HepG2 (cell line): ENCODE data around the gene PDE3A. TPM values are rescaled to one million over a fixed set of nuclear protein-coding genes. Genes with fewer than 3 reads are reported as not detected.
"Not testable (repeated sequence)": the region's sequence is repeated elsewhere in the genome, so short reads cannot be mapped to it uniquely, and the experiment has no call there.

Experiments used
- ATAC-seq: fragments of 200-7000 bp; cut with Tn5 transposase; 3 replicates; pipeline ENCODE4 v1.9.1; 2020; ENCODE audit warnings: mild to moderate bottlenecking, moderate library complexity
- BruUV-seq: library from RNA; stranded (reverse); fragments of 400-500 nt; replicated peaks from 2 replicates; lab custom pipeline; 2021; lab: Mats Ljungman, UMichigan
- CTCF ChIA-PET: fragments of 300-600 bp; formaldehyde crosslinking; extraction: SDS; loops from one replicate; lab custom pipeline; 2021; ENCODE audit warnings: low total read pairs, inconsistent platforms, low intra/inter-chr PET ratio; lab: Yijun Ruan, JAX
- POLR2A ChIA-PET: fragments of 350-600 bp; sonication (Branson Sonifier 250); formaldehyde crosslinking; loops from one replicate; lab custom pipeline; 2020; ENCODE audit warnings: antibody characterized with exemption, inconsistent platforms; lab: Yijun Ruan, JAX
- DNase-seq: peaks from one replicate; pipeline ENCODE4 v3.0.0-alpha.2; 2015; ENCODE audit warnings: low spot score
- FAIRE-seq: peaks from 3 replicates; lab custom pipeline; 2011; peaks lifted over from hg19 to GRCh38; lab: Jason Lieb, UNC
- H2AFZ ChIP-seq: one replicate; pipeline ENCODE4 v1.6.1; 2011; ENCODE audit warnings: low read length, inconsistent platforms
- H3K27ac ChIP-seq: fragments of 300-600 bp; 3 replicates; pipeline ENCODE4 v1.8.0; 2011; ENCODE audit warnings: mixed run types, mild to moderate bottlenecking, mixed read lengths, low read length, inconsistent platforms; ENCODE audit not compliant: insufficient read depth; ENCODE audit errors: extremely low read length
- H3K27me3 ChIP-seq, 2 experiments: fragments of 200-600 bp in 1 of 2; 2 replicates in 1 of 2; 3 replicates in 1 of 2; pipeline versions ENCODE4 v1.6.0 to v1.8.0; 2011; ENCODE audit warnings: low read length in 2 of 2, mild to moderate bottlenecking in 2 of 2, moderate library complexity in 2 of 2, inconsistent platforms in 1 of 2; ENCODE audit not compliant: insufficient read depth in 2 of 2, control insufficient read depth in 1 of 2
- H3K36me3 ChIP-seq, 2 experiments: fragments of 200-600 bp in 1 of 2; replicated peaks in 1 of 2; 2 replicates in 1 of 2; 3 replicates in 1 of 2; pipeline versions ENCODE4 v1.5.1 to v1.8.0; 2011; ENCODE audit warnings: low read length in 2 of 2, inconsistent platforms in 1 of 2; ENCODE audit not compliant: insufficient read depth in 2 of 2, control insufficient read depth in 1 of 2
- H3K4me1 ChIP-seq: 2 replicates; pipeline ENCODE4 v1.5.1; 2012; ENCODE audit warnings: low read length, inconsistent platforms; ENCODE audit not compliant: insufficient read depth
- H3K4me2 ChIP-seq: 2 replicates; pipeline ENCODE4 v1.6.0; 2011; ENCODE audit warnings: low read depth, low read length, inconsistent platforms
- H3K4me3 ChIP-seq, 3 experiments: fragments of 200-600 bp in 1 of 3; sonication (generic), shearing (Covaris generic) in 1 of 3; replicated peaks in 1 of 3; 2 replicates each; pipeline ENCODE4 v1.5.1; 2011 to 2016; ENCODE audit warnings: low read length in 3 of 3, inconsistent platforms in 2 of 3, low read depth in 2 of 3, mild to moderate bottlenecking in 2 of 3, control low read depth in 1 of 3, mixed read lengths in 1 of 3; ENCODE audit not compliant: insufficient read depth in 1 of 3
- H3K79me2 ChIP-seq: one replicate; pipeline ENCODE4 v1.6.1; 2011; ENCODE audit warnings: low read length, inconsistent platforms; ENCODE audit not compliant: insufficient read depth
- H3K9ac ChIP-seq: 2 replicates; pipeline ENCODE4 v1.6.0; 2011; ENCODE audit warnings: mild to moderate bottlenecking, low read depth, low read length, inconsistent platforms; ENCODE audit not compliant: insufficient read depth
- H3K9me3 ChIP-seq: 2 replicates; pipeline ENCODE4 v1.5.1; 2012; ENCODE audit warnings: mild to moderate bottlenecking, low read length
- H4K20me1 ChIP-seq: 2 replicates; pipeline ENCODE4 v1.6.0; 2011; ENCODE audit warnings: inconsistent platforms, mild to moderate bottlenecking, low read length, moderate library complexity; ENCODE audit not compliant: insufficient read depth
- ARNTL ChIP-seq: sonication (generic); formaldehyde crosslinking; IDR thresholded peaks from 2 replicates; pipeline ENCODE4 v1.4.0; 2020; ENCODE audit warnings: mild to moderate bottlenecking, missing genetic modification reagents
- FOXC1 ChIP-seq: sonication (generic); formaldehyde crosslinking; IDR thresholded peaks from 2 replicates; pipeline ENCODE4 v1.8.0; 2022; ENCODE audit warnings: mild to moderate bottlenecking, missing genetic modification reagents, borderline replicate concordance
- NR1H2 ChIP-seq: sonication (generic); formaldehyde crosslinking; IDR thresholded peaks from 2 replicates; pipeline ENCODE4 v1.8.1; 2022; ENCODE audit warnings: low read depth, missing genetic modification reagents, borderline replicate concordance
- PRPF4 ChIP-seq: fragments of 200-400 bp; formaldehyde crosslinking; IDR thresholded peaks from 2 replicates; pipeline ENCODE4 v1.6.1; 2016; ENCODE audit warnings: low read length, low read depth; ENCODE audit not compliant: poor library complexity, severe bottlenecking
- SIN3A ChIP-seq: IDR thresholded peaks from 2 replicates; pipeline ENCODE4 v1.6.1; 2011; ENCODE audit warnings: low read depth, mild to moderate bottlenecking, control low read depth, low read length, borderline replicate concordance
- ZIK1 ChIP-seq: sonication (generic); formaldehyde crosslinking; IDR thresholded peaks from 2 replicates; pipeline ENCODE4 v1.5.0; 2020; ENCODE audit warnings: mild to moderate bottlenecking, low read depth, missing genetic modification reagents, borderline replicate concordance
- ZNF75D ChIP-seq: sonication (generic); formaldehyde crosslinking; IDR thresholded peaks from 2 replicates; pipeline ENCODE4 v1.8.1; 2023; ENCODE audit warnings: missing genetic modification reagents, mild to moderate bottlenecking, borderline replicate concordance
- WGBS: methylation state at CpG from one replicate; pipeline ENCODE4 v1.1.6; 2017; ENCODE audit warnings: low lambda C conversion rate; 5-methylcytosine and 5-hydroxymethylcytosine counted together
- in situ Hi-C: cut with HindIII; loops from 2 replicates; pipeline ENCODE4 v1.10.0; 2017; ENCODE audit warnings: low pct_unique_long_range_greater_than_20kb; ENCODE audit not compliant: extremely low pct_ligation_motif_present
- intact Hi-C: fragments of 100-400 bp; cut with micrococcal nuclease; formaldehyde crosslinking; loops from one replicate; pipeline ENCODE4 v1.10.0; 2022; ENCODE audit not compliant: unreplicated experiment
- polyA plus RNA-seq, 8 experiments: library from polyadenylated mRNA; depleted of rRNA in 3 of 8; stranded (reverse) in 7 of 8; unstranded in 1 of 8; fragments of >200 nt; fragmentation: Illumina TruSeq in 4 of 8; extraction: Trizol in 4 of 8; gene quantifications; 2 replicates each; pipeline versions ENCODE4 v1.2.1 to v1.2.3, GENCODE V29; 2011 to 2016; ENCODE audit warnings: low read depth in 4 of 8, missing spikeins in 1 of 8, mixed read lengths in 1 of 8; ENCODE audit not compliant: insufficient read depth in 1 of 8
- total RNA-seq, 5 experiments: library from RNA; depleted of rRNA; stranded (reverse); fragments of >200 nt; fragmentation: Illumina TruSeq; extraction: Trizol; gene quantifications; 2 replicates each; pipeline ENCODE4 v1.2.3, GENCODE V29; 2016; ENCODE audit warnings: low read depth in 1 of 5
- TF ChIP-seq, protein P1 (sequence below): sonication (generic); formaldehyde crosslinking; IDR thresholded peaks from 2 replicates; pipeline ENCODE4 v1.9.0; 2022; ENCODE audit warnings: missing genetic modification reagents, mild to moderate bottlenecking, borderline replicate concordance

Gene PDE3A
- total and polyA plus RNA-seq, 2 of the 13 experiments (the other 11 are each of a cell fraction or from before 2014, with no cell fraction given), result 0.77 to 1.5 TPM

- H3K4me1 ChIP-seq, H3K9ac ChIP-seq, H2AFZ ChIP-seq, CTCF ChIA-PET, H3K27ac ChIP-seq, POLR2A ChIA-PET, ATAC-seq, H3K27me3 ChIP-seq, in situ Hi-C loops, H3K79me2 ChIP-seq, H3K4me3 ChIP-seq, BruUV-seq, H3K4me2 ChIP-seq, DNase-seq, H3K9me3 ChIP-seq, H4K20me1 ChIP-seq, H3K36me3 ChIP-seq, FAIRE-seq, intact Hi-C loops: not testable (repeated sequence)
- WGBS, result 76% methylated on average over 41 of the region's 48 CpGs
Measured at GRCh38 chr12:20551742-20552442, 183.6 kb downstream of the PDE3A start.

GRCh38 chr12:20552586-20552985 is 184.2 kb downstream of the PDE3A start:
- BruUV-seq, FAIRE-seq, H3K79me2 ChIP-seq, H3K9ac ChIP-seq, H3K27ac ChIP-seq, H3K27me3 ChIP-seq, DNase-seq, in situ Hi-C loops, H3K9me3 ChIP-seq, H2AFZ ChIP-seq, H3K36me3 ChIP-seq, ATAC-seq, H3K4me1 ChIP-seq, H3K4me2 ChIP-seq, intact Hi-C loops, POLR2A ChIA-PET, H4K20me1 ChIP-seq, CTCF ChIA-PET, H3K4me3 ChIP-seq: not testable (repeated sequence)
- 63% methylated on average over 6 of the region's 23 CpGs for WGBS

GRCh38 chr12:20555015-20555414 is 186.7 kb downstream of the PDE3A start:
- no peak overlapping the region for H3K4me3 ChIP-seq
- H3K4me1 ChIP-seq, result no peaks in the 10 kb centered on the region
- no peak overlapping the region for H3K4me2 ChIP-seq
- no TSS peak for BruUV-seq
- CTCF ChIA-PET, result no interaction called here
- no peak overlapping the region for H3K9ac ChIP-seq
- no peaks in the 10 kb centered on the region for H3K27me3 ChIP-seq
- POLR2A ChIA-PET, result no interaction called here
- no peak for ATAC-seq
- H2AFZ ChIP-seq, result no peak overlapping the region
- no peak for DNase-seq
- H3K27ac ChIP-seq, result no peak overlapping the region
- no peak for FAIRE-seq
- no peaks in the 10 kb centered on the region for H4K20me1 ChIP-seq
- H3K36me3 ChIP-seq, result no peaks in the 10 kb centered on the region
- WGBS, result 56% methylated on average over 10 of the region's 10 CpGs
- intact Hi-C loops (no loop called here), in situ Hi-C loops (no loop called here)
- no peaks in the 10 kb centered on the region for H3K9me3 ChIP-seq
- H3K79me2 ChIP-seq, result no peaks in the 10 kb centered on the region
- TF ChIP-seq, protein P1, sequence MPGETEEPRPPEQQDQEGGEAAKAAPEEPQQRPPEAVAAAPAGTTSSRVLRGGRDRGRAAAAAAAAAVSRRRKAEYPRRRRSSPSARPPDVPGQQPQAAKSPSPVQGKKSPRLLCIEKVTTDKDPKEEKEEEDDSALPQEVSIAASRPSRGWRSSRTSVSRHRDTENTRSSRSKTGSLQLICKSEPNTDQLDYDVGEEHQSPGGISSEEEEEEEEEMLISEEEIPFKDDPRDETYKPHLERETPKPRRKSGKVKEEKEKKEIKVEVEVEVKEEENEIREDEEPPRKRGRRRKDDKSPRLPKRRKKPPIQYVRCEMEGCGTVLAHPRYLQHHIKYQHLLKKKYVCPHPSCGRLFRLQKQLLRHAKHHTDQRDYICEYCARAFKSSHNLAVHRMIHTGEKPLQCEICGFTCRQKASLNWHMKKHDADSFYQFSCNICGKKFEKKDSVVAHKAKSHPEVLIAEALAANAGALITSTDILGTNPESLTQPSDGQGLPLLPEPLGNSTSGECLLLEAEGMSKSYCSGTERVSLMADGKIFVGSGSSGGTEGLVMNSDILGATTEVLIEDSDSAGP (CRISPR knock-in tag), result no peak
- TF ChIP-seq FOXC1 (CRISPR knock-in tag) (no peak), ARNTL (CRISPR knock-in tag) (no peak), ZIK1 (CRISPR knock-in tag) (no peak), PRPF4 (no peak), SIN3A (no peak), ZNF75D (no peak), NR1H2 (CRISPR knock-in tag) (no peak)
